SKM-1 treated with dmso at 0.1 percent for 144 hours (cell line): ENCODE data around the gene RETREG3.
A peak's percentile ranks its signal among the peaks of the same experiment; 100 is the strongest.

Experiments
- DNase-seq: peaks from one replicate; lab custom pipeline; 2025; ENCODE audit not compliant: unreplicated experiment; lab: John Stamatoyannopoulos, UW

The RETREG3 gene

DNA sequence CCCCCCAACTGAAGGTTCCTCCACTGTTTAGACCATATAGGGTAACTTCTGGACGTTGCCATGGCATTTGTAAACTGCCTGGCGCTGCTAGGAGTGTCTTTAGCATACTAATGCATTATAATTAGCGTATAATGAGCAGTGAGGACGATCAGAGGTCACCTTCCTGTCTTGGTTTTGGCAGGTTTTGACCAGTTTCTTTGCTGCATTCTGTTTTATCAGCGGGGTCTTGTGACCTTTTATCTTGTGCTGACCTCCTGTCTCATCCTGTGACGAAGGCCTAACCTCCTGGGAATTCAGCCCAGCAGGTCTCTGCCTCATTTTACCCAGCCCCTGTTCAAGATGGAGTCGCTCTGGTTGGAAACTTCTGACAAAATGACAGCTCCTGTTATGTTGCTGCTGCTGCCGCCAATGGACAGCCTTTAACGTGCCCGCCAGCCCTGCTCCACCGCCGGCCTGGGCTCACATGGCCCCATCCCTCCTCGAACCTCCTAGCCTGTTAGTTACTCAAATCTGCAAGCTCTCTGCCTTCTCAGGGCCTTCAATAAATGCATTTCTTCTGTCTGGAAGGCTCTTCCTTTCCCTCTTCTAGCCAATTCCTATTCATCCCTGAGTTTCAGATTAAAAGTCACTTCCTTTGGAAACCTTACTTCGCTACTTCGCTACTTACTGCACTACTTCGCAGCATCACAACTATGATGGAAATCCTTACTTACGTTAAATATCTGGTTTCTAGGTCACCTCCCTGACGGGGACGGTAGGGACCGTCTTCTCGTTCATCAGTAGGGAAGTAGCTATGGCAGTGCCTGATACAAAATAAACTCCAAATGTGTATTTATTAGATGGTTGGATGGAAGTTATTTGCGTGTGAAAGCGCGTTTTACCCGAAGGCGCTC, 73.8 kb downstream of the RETREG3 start:
- no peak for DNase-seq

DNA sequence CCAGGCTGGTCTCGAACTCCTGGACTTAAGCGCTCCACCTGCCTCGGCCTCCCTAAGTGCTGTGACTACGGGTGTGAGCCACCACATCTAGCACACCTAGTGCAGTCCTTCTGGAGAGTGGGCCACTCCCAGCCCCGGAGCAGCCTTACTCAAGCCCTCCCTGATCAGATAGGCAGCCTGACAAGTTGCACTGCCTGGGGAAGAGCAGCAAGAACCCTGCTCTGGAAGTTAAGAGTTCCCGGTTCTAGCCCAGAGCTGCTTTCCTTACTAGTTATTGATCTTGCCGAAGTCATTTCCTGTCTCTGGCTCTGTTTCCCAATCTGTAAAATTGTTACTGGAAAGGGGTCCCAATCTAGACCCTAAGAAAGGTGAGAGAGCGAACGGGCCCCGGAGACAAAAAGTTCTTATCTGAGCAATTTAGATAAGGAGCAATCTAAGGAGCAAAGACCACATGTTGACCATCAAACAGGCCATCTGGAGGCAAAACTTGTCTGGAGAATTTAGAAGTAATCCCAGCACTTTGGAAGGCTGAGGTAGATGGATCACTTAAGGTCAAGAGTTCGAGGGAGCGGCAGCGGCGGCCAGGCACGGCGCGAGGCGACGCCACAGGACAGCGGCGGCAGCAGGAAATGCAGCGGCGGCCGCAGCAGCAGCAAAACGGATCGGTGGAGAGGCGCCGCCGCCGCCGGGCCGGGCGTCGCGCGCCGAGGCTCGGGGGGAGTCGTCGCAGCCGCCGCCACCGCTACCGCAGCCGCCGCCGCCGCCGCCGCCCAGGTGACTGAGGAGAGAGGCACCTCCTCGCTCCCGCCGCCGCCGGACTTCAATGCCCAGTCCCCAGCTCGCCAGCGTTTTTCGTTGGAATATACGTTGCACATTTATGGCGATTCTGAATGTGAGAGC, 77.5 kb downstream of the RETREG3 start:
- peak; percentile 51 for DNase-seq

DNA sequence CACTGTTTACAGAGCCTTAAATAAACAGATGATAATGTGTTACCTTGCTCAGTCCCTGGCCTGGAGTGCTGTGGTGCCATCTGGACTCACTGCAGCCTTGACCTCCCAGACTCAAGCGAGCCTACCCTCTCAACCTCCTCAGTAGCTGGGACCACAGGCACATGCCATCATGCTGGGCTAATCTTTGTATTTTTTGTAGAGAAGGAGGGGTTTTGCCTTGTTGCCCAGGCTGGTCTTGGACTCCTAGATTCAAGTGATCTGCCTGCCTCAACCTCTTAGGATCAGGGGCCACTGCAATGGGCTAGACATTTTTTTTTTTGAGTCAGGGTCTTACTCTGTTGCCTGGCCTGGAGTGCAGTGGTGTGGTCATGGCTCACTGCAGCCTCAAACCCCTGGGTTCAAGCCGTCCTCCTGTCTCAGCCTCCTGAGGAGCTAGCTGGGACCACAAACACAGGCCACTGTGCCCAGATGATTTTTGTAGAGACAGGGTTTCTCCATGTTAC, 78.2 kb downstream of the RETREG3 start:
- no peak for DNase-seq
